Measurements from ENCODE around the gene ZDHHC14.
A peak's percentile ranks its signal among the peaks of the same experiment; 100 is the strongest.
"Not testable (repeated sequence)": the region's sequence is repeated elsewhere in the genome, so short reads cannot be mapped to it uniquely, and the experiment has no call there.

Gene ZDHHC14

DNA sequence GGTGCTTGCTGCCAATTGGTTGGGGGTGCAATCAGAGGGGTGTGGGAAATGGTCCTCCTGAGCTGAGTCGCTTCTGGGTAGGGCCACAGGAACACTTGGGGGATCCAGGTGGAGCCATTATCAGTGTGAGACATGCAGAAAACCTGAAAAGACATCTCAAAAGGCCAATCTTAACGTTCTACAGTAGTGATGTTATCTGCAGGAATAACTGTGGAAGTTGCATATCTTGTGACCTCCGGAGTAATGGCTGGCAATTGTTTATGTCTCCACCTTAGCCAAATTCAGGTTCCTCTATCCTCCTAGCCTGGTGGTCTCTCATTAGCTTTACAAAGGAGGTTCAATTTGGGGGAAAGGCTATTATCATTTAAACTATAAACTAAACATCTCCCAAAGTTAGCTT lies 327.2 kb downstream of the ZDHHC14 start:
- no peak for DNase-seq

DNA sequence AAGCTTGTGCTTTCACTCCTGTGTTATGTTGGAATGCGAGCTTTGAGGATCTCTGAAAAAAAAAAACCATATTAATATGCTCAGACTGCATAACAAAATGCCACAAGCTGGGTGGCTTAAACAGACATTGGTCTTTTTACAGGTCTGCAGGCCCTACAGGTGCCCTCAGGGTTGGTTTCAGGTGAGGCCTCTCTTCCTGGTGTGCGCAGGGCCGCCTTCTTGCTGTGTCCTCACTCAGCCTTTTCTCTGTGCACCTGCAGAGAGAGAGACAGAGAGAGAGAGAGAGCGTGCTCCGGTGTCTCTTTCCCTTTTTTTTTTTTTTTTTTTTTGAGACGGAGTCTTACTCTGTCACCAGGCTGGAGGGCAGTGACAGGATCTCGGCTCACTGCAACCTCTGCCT lies 327.9 kb downstream of the ZDHHC14 start:
- no peak for DNase-seq

DNA sequence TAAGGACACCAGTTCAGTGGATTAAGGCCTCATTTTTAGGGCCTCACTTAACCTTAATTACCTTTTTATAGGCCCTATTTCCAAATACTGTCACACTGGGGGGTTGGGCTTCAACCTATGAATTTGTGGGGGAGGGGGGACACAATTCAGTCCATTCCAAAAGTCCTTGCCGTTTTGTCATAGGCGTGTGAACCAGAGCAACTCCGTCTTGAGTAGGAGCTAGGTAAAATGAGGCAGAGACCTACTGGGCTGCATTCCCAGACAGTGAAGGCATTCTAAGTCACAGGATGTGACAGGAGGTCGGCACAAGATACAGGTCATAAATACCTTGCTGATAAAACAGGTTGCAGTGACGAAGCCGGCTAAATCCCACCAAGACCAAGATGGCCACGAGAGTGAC lies 328.6 kb downstream of the ZDHHC14 start:
- no peak for DNase-seq

DNA sequence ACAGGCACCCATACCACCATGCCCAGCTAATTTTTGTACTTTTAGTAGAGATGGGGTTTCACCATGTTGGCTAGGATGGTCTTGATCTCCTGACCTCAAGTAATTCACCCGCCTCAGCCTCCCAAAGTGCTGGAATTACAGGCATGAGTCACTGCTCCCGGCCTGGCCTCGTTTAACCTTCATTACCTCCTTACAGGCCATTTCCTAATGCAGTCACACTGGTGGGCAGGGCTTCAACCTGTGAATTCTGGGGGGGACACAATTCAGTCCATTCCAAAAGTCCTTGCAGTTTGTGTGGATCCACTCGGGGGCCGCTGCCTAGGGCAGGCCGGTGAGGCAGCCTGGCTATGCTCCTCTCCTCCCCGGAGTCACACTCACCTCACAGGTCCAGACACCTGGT lies 329.6 kb downstream of the ZDHHC14 start:
- no peak for DNase-seq

DNA sequence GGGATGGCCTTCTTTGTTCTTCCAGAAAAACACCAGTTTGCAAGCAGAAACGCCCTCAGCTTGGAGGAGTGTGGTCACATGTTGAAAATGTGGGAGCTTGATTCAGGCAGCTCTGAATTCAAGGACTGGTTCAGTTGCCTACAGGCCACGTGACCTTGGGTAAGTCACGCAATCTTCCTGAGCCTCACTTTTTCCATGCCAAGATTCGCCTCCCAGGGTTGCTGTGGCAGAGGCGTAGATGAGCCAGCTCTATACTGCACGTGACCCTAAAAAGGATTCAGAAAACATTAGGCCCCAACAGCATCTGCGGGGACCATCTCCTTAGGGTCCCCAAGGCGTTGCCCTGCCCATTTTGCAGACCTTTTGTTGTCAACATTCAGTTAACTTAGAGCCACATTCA lies 330.1 kb downstream of the ZDHHC14 start:
- DNase-seq, result no peak

DNA sequence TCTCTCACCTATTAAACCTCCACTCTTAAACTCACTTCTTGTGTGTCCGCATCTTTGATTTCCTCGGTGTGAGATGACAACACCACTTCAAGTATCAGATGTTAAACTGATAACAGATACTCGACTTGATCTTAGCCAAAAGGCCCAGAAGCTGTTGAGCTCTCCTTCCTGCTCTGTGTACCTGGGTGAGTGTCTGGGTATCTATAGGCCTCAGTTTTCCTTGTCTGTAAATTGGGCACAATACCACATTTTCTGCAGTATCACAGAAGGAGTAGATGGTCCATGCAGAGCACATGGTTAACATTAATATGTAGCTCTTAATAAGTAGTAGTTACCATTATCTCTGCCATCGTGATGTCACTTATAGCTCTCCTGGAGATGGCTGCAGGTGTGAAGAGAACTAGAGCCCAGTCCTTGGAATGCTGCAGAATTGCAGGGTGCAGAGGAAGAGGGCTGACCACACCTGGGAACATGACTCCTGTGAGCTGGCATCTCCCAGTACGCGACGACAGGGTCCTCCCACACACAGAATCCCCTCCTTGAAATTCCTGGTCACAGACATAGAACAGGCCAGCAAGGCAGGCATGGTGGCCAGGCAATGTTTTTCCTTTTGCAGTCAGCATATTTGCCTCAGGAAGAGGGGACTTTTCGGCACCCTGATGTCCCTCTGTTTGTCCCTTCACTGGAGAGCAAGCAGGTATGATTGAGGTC lies 331.8 kb downstream of the ZDHHC14 start:
- DNase-seq, result no peak

DNA sequence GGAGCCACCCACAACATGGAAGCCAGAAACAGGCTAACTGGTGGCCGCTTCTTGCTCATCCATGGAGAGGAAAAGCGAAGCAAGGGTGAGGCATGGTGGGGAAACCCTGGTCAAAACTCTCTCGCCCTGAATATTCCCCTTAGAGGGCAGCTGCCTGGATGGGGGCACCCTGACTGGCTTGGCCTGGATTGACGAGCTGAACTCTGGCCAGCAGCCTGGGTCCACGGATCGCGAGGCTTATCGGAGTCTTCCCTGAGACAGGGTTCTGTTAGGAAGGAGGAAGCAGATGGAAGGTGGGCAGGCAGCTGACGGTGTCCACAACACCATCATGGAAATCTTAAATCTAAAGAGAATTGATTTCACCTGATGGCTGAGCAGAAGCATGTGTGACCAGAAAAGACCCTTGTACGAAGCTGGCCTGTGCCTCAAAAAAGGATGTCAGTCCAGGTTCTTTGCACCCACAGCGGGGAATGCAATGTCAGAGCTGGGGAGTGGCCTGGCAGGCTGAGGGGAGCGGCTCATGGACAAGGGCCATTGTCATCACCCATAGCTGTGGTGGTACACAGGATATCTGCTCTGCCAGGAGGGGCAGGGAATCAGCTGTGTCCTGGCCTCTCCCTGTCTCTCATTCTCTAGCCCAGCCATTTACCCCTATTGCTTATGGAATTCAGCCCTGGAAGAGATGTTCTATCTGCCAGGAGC lies 332.6 kb downstream of the ZDHHC14 start:
- no peak for DNase-seq

DNA sequence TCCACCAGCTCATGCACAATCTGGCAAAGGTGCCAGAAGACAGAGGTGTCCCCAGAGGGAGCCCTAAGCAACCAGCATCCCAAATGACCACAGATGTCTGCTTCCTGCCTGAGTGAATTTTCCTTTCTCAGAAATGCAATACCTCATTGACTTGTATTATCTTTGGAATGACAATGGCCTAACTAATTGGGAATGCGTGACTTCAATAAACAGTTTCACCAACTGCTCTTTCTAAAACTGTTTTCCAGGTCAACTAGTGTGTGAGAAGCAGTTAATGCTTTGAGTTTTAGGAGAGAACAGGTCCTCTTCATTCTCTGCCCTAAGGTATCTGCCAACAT lies 333.1 kb downstream of the ZDHHC14 start:
- DNase-seq, result no peak

DNA sequence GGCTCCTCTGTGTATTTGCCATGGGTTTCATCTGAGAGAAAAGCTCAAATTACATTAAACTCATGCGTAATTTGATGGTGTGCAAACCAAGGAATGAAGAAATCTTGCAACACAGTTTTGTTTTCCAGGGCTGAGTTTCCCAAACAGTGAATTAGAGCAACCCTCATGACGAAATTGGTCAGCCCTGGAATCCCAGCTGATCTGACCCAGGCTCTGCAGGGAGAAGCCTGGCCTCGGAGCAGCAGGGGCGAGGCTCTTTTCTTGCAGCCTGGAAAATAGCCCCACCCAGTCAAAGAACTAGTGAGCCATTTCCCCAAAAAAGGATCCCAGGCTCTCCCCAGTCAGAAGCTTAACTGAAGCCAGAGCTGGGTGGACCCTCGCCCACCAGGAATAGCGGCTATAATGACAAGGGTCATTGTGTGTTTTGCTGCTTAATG lies 334.8 kb downstream of the ZDHHC14 start:
- peak; percentile 45 for DNase-seq

DNA sequence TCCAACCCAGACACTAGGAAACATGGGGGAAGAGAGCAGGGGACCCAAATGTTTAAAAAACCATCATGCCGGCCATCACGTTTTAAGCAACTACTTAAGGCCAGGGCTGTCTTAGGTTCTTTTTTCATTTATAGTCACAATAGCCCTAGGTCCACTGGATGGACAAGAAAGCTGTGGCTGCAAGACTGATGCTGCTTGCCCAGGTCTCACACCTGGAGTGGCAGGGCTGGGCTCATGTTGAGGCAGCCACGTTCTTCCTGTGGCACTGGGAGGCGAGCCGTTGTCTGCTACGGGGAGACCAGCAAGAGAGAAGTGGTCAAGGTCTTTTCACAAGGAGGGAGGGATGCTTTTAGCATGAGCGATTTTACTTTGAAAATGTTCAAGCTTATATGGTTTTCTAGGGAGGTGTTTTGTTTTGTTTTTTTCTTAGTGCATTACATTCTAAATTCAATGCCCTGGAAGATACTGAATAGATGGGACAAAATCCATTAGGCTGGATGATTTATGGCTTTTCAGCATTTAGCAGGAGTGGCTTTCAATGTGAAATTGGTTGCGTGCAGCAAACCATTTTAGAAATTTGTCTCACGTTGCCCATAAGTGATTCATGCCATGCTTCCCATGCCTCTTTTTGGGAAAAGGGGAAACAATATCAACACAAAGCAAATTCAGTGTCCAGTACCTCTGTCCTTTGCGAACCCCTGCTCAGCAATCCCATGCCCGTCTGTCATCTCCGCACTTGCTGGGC lies 335.4 kb downstream of the ZDHHC14 start:
- no peak for DNase-seq

DNA sequence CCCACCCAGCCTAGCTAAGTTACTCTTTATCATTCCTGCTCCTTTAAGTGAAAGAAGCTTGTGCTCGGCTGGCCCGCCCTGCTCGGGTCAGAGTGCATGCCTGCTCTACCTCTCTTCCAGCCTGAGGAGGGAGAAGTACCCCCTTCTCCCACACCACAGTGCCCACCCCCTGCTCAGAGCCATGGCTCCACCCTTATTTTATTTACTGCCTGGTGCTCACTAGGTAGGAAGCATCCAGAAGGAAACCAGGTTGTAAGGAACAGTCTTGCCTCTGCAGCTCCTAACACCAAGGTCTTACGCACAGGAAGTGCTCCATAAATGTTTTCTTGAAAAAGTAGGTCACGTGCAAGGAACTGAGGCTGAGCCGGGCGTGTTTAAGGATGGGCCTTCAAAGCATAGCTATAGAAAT lies 336.4 kb downstream of the ZDHHC14 start:
- no peak for DNase-seq

DNA sequence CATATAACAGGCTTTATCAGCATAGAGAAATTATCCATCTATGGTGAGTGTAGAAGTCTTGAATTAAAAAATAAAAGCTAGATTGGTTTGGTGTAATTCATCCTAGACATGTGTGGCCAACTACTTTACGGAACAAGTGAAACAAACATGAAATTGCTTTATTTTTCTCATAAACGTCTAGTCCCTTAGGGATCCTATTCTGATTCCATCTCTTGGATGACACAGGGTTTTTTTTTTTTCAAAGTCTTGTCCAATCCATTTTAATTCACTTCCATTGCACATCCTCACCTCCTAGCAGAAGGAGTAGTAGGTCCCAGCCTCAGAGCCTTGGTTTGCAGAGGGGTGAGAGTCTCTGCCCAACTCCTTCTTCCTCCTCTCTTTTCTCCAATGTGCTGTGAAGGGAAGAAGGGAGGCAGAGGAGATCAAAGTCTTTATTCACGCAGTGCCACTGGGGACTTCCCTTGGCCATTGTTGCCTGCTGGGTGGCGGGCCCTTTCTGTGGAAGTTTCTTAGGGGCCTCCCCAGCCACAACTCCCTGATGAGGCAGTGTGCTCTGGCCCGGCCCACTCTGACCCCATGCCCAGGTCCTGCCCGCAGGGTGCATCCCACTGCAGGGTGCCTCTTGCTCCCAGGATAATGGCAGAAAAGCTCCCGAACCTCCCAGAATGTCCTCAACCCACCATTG lies 337.7 kb downstream of the ZDHHC14 start:
- no peak for DNase-seq

DNA sequence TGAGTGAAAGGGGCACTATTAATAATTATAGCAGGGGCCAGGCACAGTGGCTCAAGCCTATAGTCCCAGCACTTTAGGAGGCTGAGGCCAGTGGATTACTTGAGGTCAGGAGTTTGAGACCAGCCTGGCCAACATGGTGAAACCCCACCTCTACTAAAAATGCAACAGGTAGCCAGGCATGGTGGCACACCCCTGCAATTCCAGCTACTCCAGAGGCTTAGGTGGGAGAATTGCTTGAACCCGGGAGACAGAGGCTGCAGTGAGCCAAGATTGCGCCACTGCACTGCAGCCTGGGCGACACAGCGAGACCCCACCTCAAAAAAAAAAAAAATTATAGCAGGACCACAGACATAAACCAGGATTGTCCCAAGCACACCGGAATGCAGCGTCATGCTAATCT lies 340.0 kb downstream of the ZDHHC14 start:
- DNase-seq, result not testable (repeated sequence)

DNA sequence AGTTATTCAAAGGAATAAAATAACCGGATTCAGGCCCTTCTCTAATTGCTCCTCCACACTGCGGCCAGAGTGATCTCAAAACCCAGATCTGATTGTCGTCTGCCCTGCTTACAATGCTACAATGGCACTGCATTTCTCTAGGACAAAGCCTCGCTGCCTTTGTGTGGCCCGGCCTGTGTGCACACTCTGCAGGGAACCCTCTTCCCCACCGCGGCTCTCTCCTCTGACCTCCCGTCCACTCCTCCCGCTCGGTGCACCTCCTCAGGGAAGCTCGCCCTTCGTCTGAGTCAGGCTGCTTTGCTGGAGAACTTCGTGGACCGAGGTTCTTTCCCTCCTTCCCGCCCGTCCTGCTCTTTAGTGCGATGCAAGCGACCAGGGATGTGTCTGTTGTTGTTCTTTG lies 340.4 kb downstream of the ZDHHC14 start:
- peak; percentile 54 for DNase-seq

DNA sequence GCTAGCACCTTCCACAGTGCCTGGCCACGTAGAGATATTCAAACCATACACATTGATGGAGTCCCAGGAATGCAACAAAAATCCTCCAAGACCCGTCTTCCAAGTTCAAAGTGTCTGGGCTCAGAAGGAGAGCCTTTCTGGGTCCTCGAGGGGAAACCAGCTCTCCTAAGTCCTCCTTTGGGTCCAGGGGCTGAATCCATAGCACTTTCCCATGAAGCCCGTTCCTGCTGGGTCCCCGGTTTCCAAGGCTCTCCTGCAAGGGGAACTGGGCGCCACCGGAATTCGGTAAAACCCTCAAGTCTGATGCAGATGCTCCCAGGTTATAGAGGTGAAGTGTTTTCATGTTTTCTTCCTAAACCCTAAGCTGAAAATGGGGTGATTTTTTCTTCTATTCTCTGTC lies 340.8 kb downstream of the ZDHHC14 start:
- no peak for DNase-seq

DNA sequence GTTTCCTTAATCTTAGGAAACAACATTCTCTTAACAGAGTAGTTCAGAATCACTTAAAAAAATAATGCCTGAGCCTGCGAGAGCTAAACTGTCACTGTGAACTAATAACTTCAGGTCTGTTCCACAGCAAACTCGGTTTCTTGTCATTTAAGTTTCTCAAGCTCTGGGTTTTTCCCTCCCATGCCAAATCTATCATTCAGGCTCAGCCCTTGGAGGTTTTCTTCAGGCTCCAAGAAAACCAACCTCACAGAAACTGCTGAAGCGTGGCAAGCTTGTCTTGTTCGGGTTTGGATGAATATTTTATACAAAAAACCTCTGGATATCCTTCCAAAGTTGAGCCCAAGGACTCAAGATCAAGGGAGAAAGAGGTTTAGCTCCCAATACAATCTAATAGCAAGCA lies 342.4 kb downstream of the ZDHHC14 start:
- DNase-seq, result no peak

DNA sequence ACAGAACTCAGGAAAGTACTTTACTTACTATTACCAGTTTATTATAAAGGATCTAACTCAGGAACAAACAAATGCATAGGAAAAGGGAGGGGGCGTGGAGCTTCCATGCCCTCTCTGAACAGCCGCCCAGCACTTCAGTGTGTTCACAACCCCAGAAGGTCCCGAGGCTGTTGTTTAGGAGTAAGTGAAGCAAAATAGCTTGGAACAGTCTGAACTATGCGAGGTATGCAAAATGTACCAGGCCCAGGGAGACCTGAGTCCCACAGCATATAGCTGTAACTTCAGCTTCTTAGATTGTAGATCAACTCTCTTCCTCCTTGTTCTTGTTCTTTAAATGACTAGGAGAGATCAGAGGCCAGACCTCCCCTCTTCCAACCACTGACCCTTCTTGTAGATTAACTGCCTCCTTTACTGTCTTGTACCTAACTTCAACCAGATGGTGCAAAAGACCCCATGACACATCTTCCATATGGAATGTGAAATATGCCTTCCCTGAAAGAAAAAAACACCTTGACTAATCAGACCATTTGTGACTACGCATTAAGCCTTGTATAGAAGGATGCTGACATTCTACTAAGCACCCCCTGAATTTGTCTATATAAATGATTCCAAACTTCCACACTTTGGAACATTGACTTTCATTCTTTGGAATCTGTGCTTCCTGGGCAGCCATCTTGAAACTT lies 343.3 kb downstream of the ZDHHC14 start:
- DNase-seq, result no peak

DNA sequence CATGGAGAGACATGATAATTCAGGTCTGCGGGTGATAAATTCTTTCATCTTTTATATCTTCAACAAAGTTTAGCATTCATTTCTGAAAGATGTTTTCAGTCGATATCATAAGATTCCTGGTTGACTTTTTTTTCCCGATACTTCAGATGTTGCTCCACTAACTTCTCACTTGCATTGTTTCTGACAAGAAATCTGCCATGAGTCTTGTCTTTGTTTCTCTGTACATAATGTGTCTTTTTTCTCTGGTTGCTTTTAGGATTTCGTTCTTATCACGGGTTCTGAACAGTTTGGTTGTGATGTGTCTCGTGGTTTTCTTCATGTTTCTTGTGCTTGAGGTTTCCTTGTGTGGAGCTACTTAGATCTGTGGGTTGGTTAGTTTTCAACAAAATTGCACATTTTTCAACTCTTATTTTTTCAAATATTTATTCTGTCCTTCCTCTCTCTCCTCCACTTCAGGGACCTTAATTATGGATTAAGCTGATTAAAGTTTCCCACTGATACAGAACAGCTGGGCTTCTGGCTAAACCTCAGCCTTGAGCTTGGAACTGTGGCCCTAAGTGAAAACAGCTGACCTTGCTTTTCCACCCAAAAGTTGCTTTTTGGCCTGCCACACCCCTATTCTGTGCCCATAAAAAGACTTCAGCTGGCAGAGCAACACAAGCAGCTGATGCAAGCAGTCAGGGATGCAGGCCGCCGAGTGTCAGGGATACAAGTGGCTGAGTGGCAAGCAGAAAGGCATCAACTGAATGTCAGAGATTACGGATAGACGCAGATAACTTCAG lies 344.2 kb downstream of the ZDHHC14 start:
- DNase-seq, result no peak

DNA sequence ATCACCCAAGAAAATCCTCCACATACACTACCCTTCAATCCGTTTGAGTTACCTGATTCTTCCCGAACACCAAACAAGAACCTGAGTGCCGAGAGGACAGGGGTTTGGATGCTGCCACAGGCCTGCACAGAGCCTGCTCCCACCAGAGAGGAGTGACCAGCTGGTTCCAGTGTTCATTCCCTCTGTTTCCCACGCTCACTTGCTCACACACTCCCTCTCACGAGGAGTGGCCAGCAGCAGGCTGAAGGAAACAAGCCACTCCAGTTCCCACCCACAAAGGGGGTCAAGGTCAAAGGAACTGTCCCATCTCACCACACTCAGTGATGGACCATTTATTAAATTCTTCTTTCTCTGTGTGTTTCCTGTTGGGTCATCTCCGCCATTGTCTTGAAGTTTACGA lies 344.8 kb downstream of the ZDHHC14 start:
- DNase-seq, result no peak

DNA sequence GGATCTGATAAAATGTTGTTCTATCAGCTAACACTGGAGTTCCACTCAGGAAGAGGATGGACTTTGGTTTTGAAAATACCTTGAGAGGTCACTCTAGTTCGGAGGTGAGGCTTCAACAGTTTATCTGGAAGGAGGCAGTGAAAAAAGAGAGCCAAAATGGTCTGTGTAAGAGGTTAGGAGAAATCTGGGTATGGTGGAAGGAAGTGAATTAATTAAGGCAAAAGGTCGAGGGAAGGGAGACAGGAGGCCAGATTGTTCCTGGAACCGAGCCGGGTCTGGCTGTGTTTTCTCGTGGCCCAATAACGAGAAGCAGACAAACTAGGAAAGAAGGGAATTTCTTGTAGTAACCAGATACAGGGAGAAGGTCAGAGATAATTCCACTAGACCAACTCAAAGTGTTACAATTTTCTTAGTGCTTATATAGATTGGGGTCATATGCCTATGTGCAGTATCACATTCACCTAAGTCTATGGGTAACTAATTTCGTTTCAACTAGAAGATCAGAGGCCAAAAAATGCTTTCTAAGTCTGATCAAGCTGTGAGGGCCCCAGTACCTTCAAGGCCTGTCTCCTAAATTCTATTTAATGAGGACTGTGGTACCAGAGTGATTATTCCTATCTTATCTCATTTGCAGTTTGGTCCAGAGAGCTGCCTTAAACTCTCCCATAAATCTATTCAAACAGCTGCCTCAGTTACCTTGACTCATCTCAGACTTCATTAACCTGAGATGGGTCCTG lies 346.1 kb downstream of the ZDHHC14 start:
- no peak for DNase-seq

All from eye (tissue), 1 donor.